Coronary artery (tissue), 2 donors: ENCODE data around the gene PTPRB.
A peak's percentile ranks its signal among the peaks of the same experiment; 100 is the strongest.

Experiments
- DNase-seq: peaks from one replicate; pipeline ENCODE4 v3.0.0-alpha.2; 2017; ENCODE audit warnings: low spot score
- H3K27ac ChIP-seq, 2 donors: fragments of 200-600 bp; sonication (generic); one replicate each; pipeline ENCODE4 v1.5.1; 2016 to 2019
- H3K4me3 ChIP-seq: fragments of 200-600 bp; sonication (generic); 2 replicates; pipeline ENCODE4 v1.5.1; 2016; ENCODE audit warnings: mild to moderate bottlenecking, moderate library complexity
- CTCF ChIP-seq: fragments of 200-600 bp; sonication (generic); IDR thresholded peaks from one replicate; pipeline ENCODE4 v1.5.1; 2019; ENCODE audit warnings: antibody characterized with exemption

PTPRB gene

DNA sequence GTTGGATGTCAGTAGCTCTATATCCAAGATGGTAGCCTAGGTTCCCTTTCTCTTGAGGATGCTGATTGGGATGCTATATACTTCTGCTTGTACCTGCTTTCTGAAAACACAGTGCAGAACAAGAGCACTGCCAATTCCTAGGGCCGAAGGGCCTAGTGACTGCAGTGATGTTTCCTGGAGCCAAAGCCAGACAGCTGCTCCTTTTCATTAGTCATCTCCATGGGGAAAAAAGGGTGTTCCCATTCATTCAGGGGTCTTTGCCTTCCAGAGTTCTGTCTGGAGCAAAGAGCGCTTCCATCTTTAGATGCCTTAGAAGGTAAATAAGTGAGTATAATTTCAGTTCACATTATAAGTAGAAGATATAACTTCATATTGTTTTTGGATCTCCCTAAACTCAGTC is 85.5 kb downstream of the PTPRB start:
- H3K27ac ChIP-seq: no peak overlapping the region
- TF ChIP-seq CTCF: no peak
- DNase-seq: no peak
- H3K4me3 ChIP-seq: no peak overlapping the region

DNA sequence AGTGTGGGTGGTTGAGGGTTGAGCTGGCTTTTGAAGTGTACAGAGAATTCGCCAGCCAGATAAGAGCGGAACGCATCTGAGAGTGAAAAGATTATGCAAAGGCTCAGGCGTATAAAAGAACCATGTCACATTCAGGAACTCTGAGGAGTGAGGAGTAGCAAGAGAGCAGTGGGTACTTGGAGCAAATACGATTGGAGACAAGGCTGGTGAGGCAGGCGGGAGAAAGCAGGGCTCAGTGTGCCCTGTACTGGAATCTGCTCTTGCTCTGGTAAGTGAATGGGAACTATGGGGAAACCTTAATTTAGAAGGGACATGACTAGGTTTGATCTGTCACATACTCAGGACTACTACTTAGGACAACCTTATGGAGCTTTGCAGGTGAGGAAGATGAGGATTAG is 87.0 kb downstream of the PTPRB start:
- no peak for TF ChIP-seq CTCF
- no peak overlapping the region for H3K4me3 ChIP-seq
- DNase-seq: no peak
- no peak overlapping the region for H3K27ac ChIP-seq

- no peak for DNase-seq
- Histone ChIP-seq H3K27ac (no peak overlapping the region), H3K4me3 (no peak overlapping the region)
- no peak for TF ChIP-seq CTCF
Measured at GRCh38 chr12:70549340-70550179, 87.7 kb downstream of the PTPRB start.

DNA sequence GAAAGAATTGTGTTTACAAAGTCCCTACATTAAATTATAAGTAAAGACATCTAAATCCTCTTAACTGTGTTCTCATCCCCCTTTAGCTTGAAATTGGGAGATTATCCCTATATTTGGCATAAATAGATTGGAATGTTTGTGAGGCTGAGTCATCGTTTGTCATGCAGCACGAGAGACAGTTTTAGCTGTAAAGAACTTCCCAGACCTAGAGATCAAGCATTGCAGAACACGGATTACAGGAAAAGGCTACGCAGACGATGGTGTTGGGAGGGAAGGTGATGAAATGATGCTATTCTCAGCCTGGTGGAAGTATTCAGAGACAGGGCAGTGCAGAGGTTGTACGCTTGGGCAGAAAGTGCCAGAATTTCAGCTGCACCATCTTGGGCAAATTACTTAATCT is 93.8 kb downstream of the PTPRB start:
- Histone ChIP-seq H3K4me3 (no peak overlapping the region), H3K27ac (peak overlapping the region in 1 of 2 donors; percentile 4)
- no peak for DNase-seq
- TF ChIP-seq CTCF: no peak

- Histone ChIP-seq H3K27ac (no peak overlapping the region), H3K4me3 (no peak overlapping the region)
- TF ChIP-seq CTCF: no peak
- DNase-seq: no peak
Measured at GRCh38 chr12:70540996-70541395, 96.2 kb downstream of the PTPRB start.

- TF ChIP-seq CTCF: no peak
- peak overlapping the region in 1 of 2 donors; percentile 66 for H3K27ac ChIP-seq
- H3K4me3 ChIP-seq: no peak overlapping the region
- no peak for DNase-seq
Measured at GRCh38 chr12:70536650-70537049, 100.6 kb downstream of the PTPRB start.

DNA sequence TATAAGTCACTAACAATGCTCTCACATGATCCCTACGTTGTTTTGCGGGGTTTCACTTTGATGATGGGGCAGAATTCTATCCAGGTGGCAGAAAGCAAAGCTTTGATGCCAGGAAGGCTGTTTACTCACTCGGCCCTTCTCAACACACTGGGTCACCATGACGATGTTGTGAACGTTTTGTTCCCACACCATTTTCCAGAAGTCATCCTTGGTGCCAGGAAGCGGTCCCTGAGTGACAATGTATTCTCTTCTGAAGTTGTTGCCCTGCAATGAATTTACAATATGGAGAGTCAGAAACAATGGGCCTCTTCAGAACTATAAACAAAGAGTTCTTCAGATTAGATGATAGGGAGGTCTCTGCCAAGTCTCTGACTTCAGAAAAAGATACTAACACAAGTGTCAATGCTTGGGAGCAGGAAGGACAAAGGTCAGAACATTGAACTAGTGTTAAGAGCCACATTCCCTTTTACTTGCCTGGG is 101.3 kb downstream of the PTPRB start:
- Histone ChIP-seq H3K4me3 (no peak overlapping the region), H3K27ac (peak overlapping the region in 1 of 2 donors; percentile 66)
- no peak for TF ChIP-seq CTCF
- no peak for DNase-seq
